ENCODE measurements around the gene FBXL17. TPM values are rescaled to one million over a fixed set of nuclear protein-coding genes. Genes with fewer than 3 reads are reported as not detected.

The FBXL17 gene
- total RNA-seq, 1 donor from 2014 or later = 11.6 TPM

DNA sequence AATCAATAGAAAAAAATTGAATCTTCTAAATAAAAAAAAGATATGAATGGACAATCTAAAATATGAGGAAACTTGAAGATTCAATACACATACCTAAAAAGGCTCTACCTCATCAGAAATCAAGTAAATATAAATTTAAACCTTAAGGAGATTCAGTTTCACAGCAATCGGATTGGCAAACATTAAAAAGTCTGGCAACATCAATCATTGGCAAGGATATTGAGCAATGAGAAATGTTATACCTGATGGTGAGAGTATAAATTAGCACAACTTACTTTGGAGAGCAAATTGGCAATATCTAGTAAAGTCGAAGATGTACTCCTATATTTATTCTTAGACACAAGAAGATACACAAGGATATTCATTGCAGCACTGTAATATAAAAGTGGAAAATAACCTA lies 436.8 kb downstream of the FBXL17 start:
- Histone ChIP-seq H3K36me3 (ENCODE audit: control insufficient read depth, insufficient read depth, low read length) (no peaks in the 10 kb centered on the region), H3K27me3 (ENCODE audit: control insufficient read depth, insufficient read depth, low read length) (no peaks in the 10 kb centered on the region), H3K4me3 (ENCODE audit: low read depth, low read length) (no peak overlapping the region)
- TF ChIP-seq, protein P1, sequence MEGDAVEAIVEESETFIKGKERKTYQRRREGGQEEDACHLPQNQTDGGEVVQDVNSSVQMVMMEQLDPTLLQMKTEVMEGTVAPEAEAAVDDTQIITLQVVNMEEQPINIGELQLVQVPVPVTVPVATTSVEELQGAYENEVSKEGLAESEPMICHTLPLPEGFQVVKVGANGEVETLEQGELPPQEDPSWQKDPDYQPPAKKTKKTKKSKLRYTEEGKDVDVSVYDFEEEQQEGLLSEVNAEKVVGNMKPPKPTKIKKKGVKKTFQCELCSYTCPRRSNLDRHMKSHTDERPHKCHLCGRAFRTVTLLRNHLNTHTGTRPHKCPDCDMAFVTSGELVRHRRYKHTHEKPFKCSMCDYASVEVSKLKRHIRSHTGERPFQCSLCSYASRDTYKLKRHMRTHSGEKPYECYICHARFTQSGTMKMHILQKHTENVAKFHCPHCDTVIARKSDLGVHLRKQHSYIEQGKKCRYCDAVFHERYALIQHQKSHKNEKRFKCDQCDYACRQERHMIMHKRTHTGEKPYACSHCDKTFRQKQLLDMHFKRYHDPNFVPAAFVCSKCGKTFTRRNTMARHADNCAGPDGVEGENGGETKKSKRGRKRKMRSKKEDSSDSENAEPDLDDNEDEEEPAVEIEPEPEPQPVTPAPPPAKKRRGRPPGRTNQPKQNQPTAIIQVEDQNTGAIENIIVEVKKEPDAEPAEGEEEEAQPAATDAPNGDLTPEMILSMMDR (IDR thresholded peaks at IDR 0.05; ENCODE audit: insufficient read depth, low read length, poor library complexity, severe bottlenecking) = no peak
- DNase-seq (ENCODE audit: low read depth) = no peak

DNA sequence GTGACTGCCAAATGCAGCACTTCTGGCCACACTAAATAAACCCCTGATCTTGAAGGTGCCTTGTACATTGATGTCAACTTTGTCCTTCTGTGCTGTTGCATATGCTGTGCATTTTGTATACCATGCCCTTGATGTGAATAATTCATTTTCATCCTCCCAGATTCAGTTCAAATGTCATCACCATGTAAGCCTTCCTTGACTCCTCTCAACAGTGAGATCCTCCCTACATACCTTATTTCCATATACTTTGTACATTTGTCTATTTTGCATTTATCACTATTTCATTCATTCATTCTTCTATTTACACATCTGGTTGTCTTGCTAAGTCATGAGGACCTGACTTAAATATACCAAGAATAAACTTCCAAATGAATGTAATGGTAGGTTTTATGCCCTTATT lies 438.0 kb downstream of the FBXL17 start:
- no peaks in the 10 kb centered on the region for H3K36me3 ChIP-seq (ENCODE audit: control insufficient read depth, insufficient read depth, low read length)
- H3K4me3 ChIP-seq (ENCODE audit: low read depth, low read length) = no peak overlapping the region
- TF ChIP-seq, protein P1 (IDR thresholded peaks at IDR 0.05; ENCODE audit: insufficient read depth, low read length, poor library complexity, severe bottlenecking) = no peak
- no peak for DNase-seq (ENCODE audit: low read depth)
- no peaks in the 10 kb centered on the region for H3K27me3 ChIP-seq (ENCODE audit: control insufficient read depth, insufficient read depth, low read length)

DNA sequence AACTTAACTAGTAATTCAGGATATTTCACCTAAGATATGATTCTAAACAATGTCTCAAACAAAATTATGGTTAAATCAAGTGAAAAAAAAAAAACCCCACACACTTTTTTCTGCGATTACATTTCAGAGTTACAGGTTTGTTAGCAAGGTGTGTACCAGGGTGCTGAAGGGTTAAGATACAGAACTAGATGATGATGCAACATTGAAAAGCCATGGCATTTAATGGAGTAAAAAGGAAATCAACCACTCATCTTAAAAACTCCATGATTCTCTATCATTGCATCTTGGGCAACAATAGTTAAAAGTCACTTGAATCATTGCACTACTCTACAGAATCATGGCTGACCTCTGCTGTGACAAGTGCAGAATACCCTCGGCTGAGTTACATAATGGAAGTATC lies 440.9 kb downstream of the FBXL17 start:
- no peaks in the 10 kb centered on the region for H3K27me3 ChIP-seq (ENCODE audit: control insufficient read depth, insufficient read depth, low read length)
- TF ChIP-seq, protein P1 (IDR thresholded peaks at IDR 0.05; ENCODE audit: insufficient read depth, low read length, poor library complexity, severe bottlenecking) = no peak
- DNase-seq (ENCODE audit: low read depth) = no peak
- no peak overlapping the region for H3K4me3 ChIP-seq (ENCODE audit: low read depth, low read length)
- no peaks in the 10 kb centered on the region for H3K36me3 ChIP-seq (ENCODE audit: control insufficient read depth, insufficient read depth, low read length)

DNA sequence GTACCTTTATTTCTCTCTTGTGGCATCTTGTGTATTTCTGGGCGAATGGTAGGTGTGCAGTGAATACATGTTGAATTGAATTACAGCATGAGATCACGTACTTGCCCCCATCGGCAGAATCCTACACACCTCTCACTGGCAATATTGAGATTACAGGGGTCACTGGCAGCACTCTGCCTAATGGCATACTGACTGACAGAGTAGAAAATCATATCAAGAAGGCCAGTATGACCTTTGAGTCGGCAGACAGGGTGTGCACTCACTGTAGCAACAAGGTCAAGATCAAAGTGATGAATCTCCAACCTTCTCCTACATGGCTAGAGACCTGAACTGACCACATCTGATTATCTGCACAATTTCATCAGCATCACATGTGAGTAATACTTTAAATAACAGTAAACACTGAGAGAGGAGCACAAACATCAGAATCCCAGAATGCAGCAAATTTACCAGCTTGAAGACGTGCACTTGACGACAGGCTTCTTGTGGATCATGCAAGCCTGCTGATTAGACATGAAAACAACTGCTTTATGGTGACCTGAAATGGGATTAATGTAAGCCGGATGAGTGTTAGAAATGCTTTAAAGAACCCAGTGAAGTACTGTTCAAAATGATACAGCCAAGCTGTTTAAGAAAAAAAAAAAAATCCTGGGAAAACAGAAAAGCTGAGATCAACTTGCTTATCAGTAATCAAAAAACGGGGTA lies 444.1 kb downstream of the FBXL17 start:
- DNase-seq (ENCODE audit: low read depth) = no peak
- TF ChIP-seq, protein P1 (IDR thresholded peaks at IDR 0.05; ENCODE audit: insufficient read depth, low read length, poor library complexity, severe bottlenecking) = no peak
- Histone ChIP-seq H3K4me3 (ENCODE audit: low read depth, low read length) (no peak overlapping the region), H3K27me3 (ENCODE audit: control insufficient read depth, insufficient read depth, low read length) (no peaks in the 10 kb centered on the region), H3K36me3 (ENCODE audit: control insufficient read depth, insufficient read depth, low read length) (no peaks in the 10 kb centered on the region)

DNA sequence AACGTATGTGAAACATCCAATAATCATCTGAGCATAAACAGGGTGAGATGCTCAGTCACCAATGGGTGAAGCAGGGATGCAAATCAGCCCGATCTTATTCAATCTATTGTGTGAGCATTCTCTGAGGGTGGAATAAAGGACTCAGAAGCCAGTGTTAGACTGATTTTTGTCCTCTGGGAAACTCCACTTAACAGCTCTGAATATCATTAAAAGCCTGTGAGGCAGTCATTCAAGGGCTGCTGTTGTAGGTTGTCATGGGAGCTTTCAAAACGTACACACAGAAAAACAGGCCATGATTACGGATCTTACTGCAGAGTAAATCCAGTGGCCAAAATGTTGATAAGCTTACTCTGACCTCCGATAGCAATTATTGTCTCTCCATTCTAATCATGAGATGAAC lies 444.7 kb downstream of the FBXL17 start:
- TF ChIP-seq, protein P1 (IDR thresholded peaks at IDR 0.05; ENCODE audit: insufficient read depth, low read length, poor library complexity, severe bottlenecking) = no peak
- DNase-seq (ENCODE audit: low read depth) = no peak
- Histone ChIP-seq H3K27me3 (ENCODE audit: control insufficient read depth, insufficient read depth, low read length) (no peaks in the 10 kb centered on the region), H3K4me3 (ENCODE audit: low read depth, low read length) (no peak overlapping the region), H3K36me3 (ENCODE audit: control insufficient read depth, insufficient read depth, low read length) (no peaks in the 10 kb centered on the region)

DNA sequence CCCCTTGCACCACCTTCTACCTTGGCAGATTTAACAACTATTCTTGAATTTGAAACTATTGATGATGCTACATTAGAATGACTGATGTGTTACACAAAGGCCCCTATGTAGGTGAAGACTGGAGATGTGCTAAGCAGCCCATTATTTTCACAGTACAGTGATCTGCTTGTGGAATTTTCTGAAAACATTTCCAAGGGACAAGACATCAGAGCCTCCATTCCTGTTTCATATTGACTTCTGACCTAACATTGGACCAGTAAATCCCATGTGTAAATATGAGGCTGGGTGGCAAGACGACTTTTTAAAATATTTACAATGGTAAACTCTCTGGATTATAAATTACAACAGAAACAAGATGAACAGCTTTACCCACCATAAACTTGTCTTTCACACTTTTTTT lies 445.4 kb downstream of the FBXL17 start:
- Histone ChIP-seq H3K4me3 (ENCODE audit: low read depth, low read length) (no peak overlapping the region), H3K27me3 (ENCODE audit: control insufficient read depth, insufficient read depth, low read length) (no peaks in the 10 kb centered on the region), H3K36me3 (ENCODE audit: control insufficient read depth, insufficient read depth, low read length) (no peaks in the 10 kb centered on the region)
- no peak for DNase-seq (ENCODE audit: low read depth)
- TF ChIP-seq, protein P1 (IDR thresholded peaks at IDR 0.05; ENCODE audit: insufficient read depth, low read length, poor library complexity, severe bottlenecking) = no peak

Data from kidney epithelial cell (primary cell).